SK-N-SH (cell line): ENCODE data around the gene PLD4. TPM values are rescaled to one million over a fixed set of nuclear protein-coding genes. Genes with fewer than 3 reads are reported as not detected.

Experiments
- CTCF ChIA-PET: fragments of 300-600, 350-600 bp; formaldehyde crosslinking; extraction: SDS; loops from one replicate; lab custom pipeline; 2021; lab: Yijun Ruan, JAX
- POLR2A ChIA-PET: fragments of 350-600 bp; sonication (Branson Sonifier 250); formaldehyde crosslinking; extraction: SDS; loops from one replicate; lab custom pipeline; 2020; ENCODE audit warnings: antibody characterized with exemption, inconsistent platforms; lab: Yijun Ruan, JAX
- DNase-seq: peaks from one replicate; pipeline ENCODE4 v3.0.0; 2012
- H2AFZ ChIP-seq: fragments of 200-600 bp; sonication (generic); 2 replicates; pipeline ENCODE4 v1.8.1; 2016; ENCODE audit warnings: antibody characterized with exemption, mild to moderate bottlenecking, low read depth
- H3F3A ChIP-seq: fragments of 200-600 bp; sonication (generic); replicated peaks from 2 replicates; pipeline ENCODE3; 2016; ENCODE audit warnings: antibody characterized with exemption, mild to moderate bottlenecking; ENCODE audit not compliant: insufficient read depth
- H3K27ac ChIP-seq, 2 experiments: fragments of 200-500 bp in 1 of 2; fragments of 200-600 bp in 1 of 2; sonication (Bioruptor generic) in 1 of 2; sonication (generic), shearing (Covaris generic) in 1 of 2; 2 replicates each; pipeline versions ENCODE4 v1.5.1 to v1.6.1; 2014 to 2016; ENCODE audit warnings: low read depth in 2 of 2, inconsistent platforms in 1 of 2, low read length in 1 of 2, mild to moderate bottlenecking in 1 of 2, mixed read lengths in 1 of 2
- H3K27me3 ChIP-seq: fragments of 200-600 bp; sonication (generic), shearing (Covaris generic); 2 replicates; pipeline ENCODE4 v1.6.1; 2016; ENCODE audit warnings: mixed run types; ENCODE audit not compliant: insufficient read depth
- H3K36me3 ChIP-seq, 2 experiments: fragments of 200-500 bp in 1 of 2; fragments of 200-600 bp in 1 of 2; sonication (Bioruptor generic) in 1 of 2; sonication (generic) in 1 of 2; replicated peaks in 1 of 2; 2 replicates each; pipeline versions ENCODE3 to v1.5.1; 2014 to 2016; ENCODE audit warnings: low read length in 1 of 2, mild to moderate bottlenecking in 1 of 2; ENCODE audit not compliant: insufficient read depth in 2 of 2, control insufficient read depth in 1 of 2
- H3K4me1 ChIP-seq, 2 experiments: fragments of 200-500 bp in 1 of 2; fragments of 200-600 bp in 1 of 2; sonication (Bioruptor generic) in 1 of 2; sonication (generic), shearing (Covaris generic) in 1 of 2; 2 replicates each; pipeline versions ENCODE4 v1.5.1 to v1.6.1; 2014 to 2016; ENCODE audit warnings: low read depth in 1 of 2, low read length in 1 of 2, mixed run types in 1 of 2; ENCODE audit not compliant: insufficient read depth in 2 of 2, control insufficient read depth in 1 of 2
- H3K4me2 ChIP-seq: fragments of 200-600 bp; sonication (generic), shearing (Covaris generic); 2 replicates; pipeline ENCODE4 v1.6.1; 2017; ENCODE audit warnings: mixed run types
- H3K4me3 ChIP-seq, 2 experiments: fragments of 200-500 bp in 1 of 2; fragments of 200-600 bp in 1 of 2; sonication (Bioruptor generic) in 1 of 2; sonication (generic), shearing (Covaris generic) in 1 of 2; 2 replicates each; pipeline versions ENCODE4 v1.5.1 to v1.8.1; 2014 to 2016; ENCODE audit warnings: low read depth in 2 of 2, inconsistent platforms in 1 of 2, low read length in 1 of 2, mild to moderate bottlenecking in 1 of 2, mixed read lengths in 1 of 2, moderate library complexity in 1 of 2
- H3K79me2 ChIP-seq: fragments of 200-600 bp; sonication (generic); 2 replicates; pipeline ENCODE4 v1.8.1; 2017; ENCODE audit warnings: mild to moderate bottlenecking; ENCODE audit not compliant: insufficient read depth
- H3K9ac ChIP-seq: fragments of 200-600 bp; sonication (generic); 2 replicates; pipeline ENCODE4 v1.6.1; 2017; ENCODE audit warnings: mixed run types
- H3K9me2 ChIP-seq: fragments of 200-600 bp; sonication (generic); 2 replicates; pipeline ENCODE4 v1.6.1; 2017; ENCODE audit warnings: mixed run types
- H3K9me3 ChIP-seq: fragments of 200-600 bp; sonication (generic); 2 replicates; pipeline ENCODE4 v1.6.1; 2017; ENCODE audit warnings: mixed run types, mild to moderate bottlenecking, moderate library complexity
- H4K20me1 ChIP-seq: fragments of 200-600 bp; sonication (generic); 2 replicates; pipeline ENCODE4 v1.6.1; 2017; ENCODE audit warnings: mild to moderate bottlenecking, mixed run types; ENCODE audit not compliant: insufficient read depth
- CHD2 ChIP-seq: fragments of 150-350 bp; IDR thresholded peaks from 2 replicates; pipeline ENCODE4 v1.6.1; 2018; ENCODE audit warnings: low read length; ENCODE audit not compliant: partially characterized antibody
- EZH2phosphoT487 ChIP-seq: fragments of 200-600 bp; sonication (generic); IDR thresholded peaks from 2 replicates; pipeline ENCODE4 v1.6.1; 2017; ENCODE audit warnings: low read depth, mixed run types, mild to moderate bottlenecking, antibody characterized with exemption, moderate library complexity, borderline replicate concordance
- FOSL2 ChIP-seq: IDR thresholded peaks from 2 replicates; pipeline ENCODE4 v1.4.0; 2012; ENCODE audit warnings: low read depth, mild to moderate bottlenecking, moderate library complexity, borderline replicate concordance
- FOXJ3 ChIP-seq: sonication (generic); formaldehyde crosslinking; IDR thresholded peaks from 2 replicates; pipeline ENCODE4 v1.5.1; 2020; ENCODE audit warnings: mild to moderate bottlenecking, missing genetic modification reagents
- JUND ChIP-seq: IDR thresholded peaks from 2 replicates; pipeline ENCODE4 v1.4.0; 2012
- MAX ChIP-seq: IDR thresholded peaks from 2 replicates; pipeline ENCODE4 v1.4.0; 2012; ENCODE audit warnings: low read depth
- MEF2A ChIP-seq: IDR thresholded peaks from 2 replicates; pipeline ENCODE4 v1.4.0; 2012; ENCODE audit warnings: low read depth, borderline replicate concordance
- MXI1 ChIP-seq: IDR thresholded peaks from 2 replicates; pipeline ENCODE4 v1.6.1; 2012; ENCODE audit warnings: mild to moderate bottlenecking, low read depth, low read length, improper control_type of control experiment
- NRF1 ChIP-seq: IDR thresholded peaks from 2 replicates; pipeline ENCODE4 v1.6.1; 2012; ENCODE audit warnings: low read depth, mild to moderate bottlenecking, low read length
- POLR2AphosphoS5 ChIP-seq: IDR thresholded peaks from 2 replicates; pipeline ENCODE4 v1.6.1; 2012; ENCODE audit warnings: low read depth, low read length
- RAD21 ChIP-seq: IDR thresholded peaks from 2 replicates; pipeline ENCODE4 v1.6.1; 2012; ENCODE audit warnings: mild to moderate bottlenecking, low read length
- SMC3 ChIP-seq: IDR thresholded peaks from 2 replicates; pipeline ENCODE4 v1.6.1; 2012; ENCODE audit warnings: low read depth, low read length, improper control_type of control experiment
- TCF12 ChIP-seq: IDR thresholded peaks from 2 replicates; pipeline ENCODE4 v1.4.0; 2012
- TEAD4 ChIP-seq: IDR thresholded peaks from 2 replicates; pipeline ENCODE4 v1.4.0; 2012; ENCODE audit warnings: mild to moderate bottlenecking, borderline replicate concordance; ENCODE audit not compliant: insufficient read depth
- USF1 ChIP-seq: IDR thresholded peaks from 2 replicates; pipeline ENCODE4 v1.4.0; 2012; ENCODE audit warnings: low read depth, borderline replicate concordance
- ZBTB33 ChIP-seq: IDR thresholded peaks from 2 replicates; pipeline ENCODE4 v1.4.0; 2012; ENCODE audit warnings: low read depth, borderline replicate concordance
- WGBS: methylation state at CpG from one replicate; pipeline ENCODE4 v1.1.6; 2017; ENCODE audit warnings: low lambda C conversion rate; 5-methylcytosine and 5-hydroxymethylcytosine counted together
- polyA plus RNA-seq, 3 experiments: library from polyadenylated mRNA; depleted of rRNA; stranded (reverse); fragments of >200 nt; gene quantifications; 2 replicates each; pipeline ENCODE4 v1.2.3, GENCODE V29; 2012

The PLD4 gene
- polyA plus RNA-seq, 1 of the 3 experiments (the other 2 are of a cell fraction), result 0.02 TPM

- H3K4me3 ChIP-seq, result no peak overlapping the region
- DNase-seq, result no peak
- no peaks in the 10 kb centered on the region for H3F3A ChIP-seq
- 43% methylated on average over 3 of the region's 3 CpGs for WGBS
- H3K9me3 ChIP-seq, result no peaks in the 10 kb centered on the region
- H3K27me3 ChIP-seq, result peaks cover 6% of the 10 kb centered on the region; the same call in 1 of the 2 replicates
- H3K4me2 ChIP-seq, result no peak overlapping the region
- no peak overlapping the region for H3K9ac ChIP-seq
- H3K79me2 ChIP-seq, result no peaks in the 10 kb centered on the region
- no peaks in the 10 kb centered on the region for H3K36me3 ChIP-seq
- no peak overlapping the region for H2AFZ ChIP-seq
- H3K9me2 ChIP-seq, result no peaks in the 10 kb centered on the region
- CTCF ChIA-PET, result interaction anchor here (1.3 kb wide), 1 partner anchor 24 kb away, joined by 3 read pairs; no protein-coding TSS in a partner anchor
- POLR2A ChIA-PET, result no interaction called here
- H3K4me1 ChIP-seq, result no peaks in the 10 kb centered on the region; a peak in 1 of 4 replicates
- H4K20me1 ChIP-seq, result no peaks in the 10 kb centered on the region
- no peak overlapping the region for H3K27ac ChIP-seq
- TF ChIP-seq CHD2 (no peak), NRF1 (no peak), FOXJ3 (CRISPR knock-in tag) (no peak), EZH2phosphoT487 (no peak), MEF2A (no peak), JUND (no peak), FOSL2 (no peak), RAD21 (no peak), POLR2AphosphoS5 (no peak), SMC3 (no peak), ZBTB33 (no peak), TEAD4 (no peak), TCF12 (no peak), MAX (no peak), MXI1 (no peak), USF1 (no peak)
Measured at GRCh38 chr14:104919993-104920315, 4.7 kb upstream of the PLD4 start.
